DOHH2 (cell line): ENCODE data around the gene ARHGAP44.
A peak's percentile ranks its signal among the peaks of the same experiment; 100 is the strongest.

Source experiments
- H3F3A ChIP-seq: fragments of 200-600 bp; sonication (generic), shearing (Covaris generic); 2 replicates; pipeline ENCODE4 v1.6.0; 2016; ENCODE audit warnings: antibody characterized with exemption, mild to moderate bottlenecking; ENCODE audit not compliant: control insufficient read depth, insufficient read depth
- H3K27ac ChIP-seq: fragments of 200-600 bp; sonication (generic); 2 replicates; pipeline ENCODE4 v1.5.1; 2014; ENCODE audit warnings: low read depth, mild to moderate bottlenecking, low read length, moderate library complexity
- H3K27me3 ChIP-seq: fragments of 200-600 bp; sonication (generic); 2 replicates; pipeline ENCODE4 v1.6.1; 2014; ENCODE audit warnings: mild to moderate bottlenecking, low read length, mixed read lengths; ENCODE audit not compliant: control insufficient read depth
- H3K36me3 ChIP-seq: fragments of 200-600 bp; sonication (generic); 2 replicates; pipeline ENCODE4 v1.6.1; 2014; ENCODE audit warnings: mild to moderate bottlenecking, low read length, moderate library complexity, mixed read lengths; ENCODE audit not compliant: control insufficient read depth
- H3K4me1 ChIP-seq: fragments of 200-600 bp; sonication (generic); 2 replicates; pipeline ENCODE4 v1.6.1; 2014; ENCODE audit warnings: mild to moderate bottlenecking, low read length, mixed read lengths; ENCODE audit not compliant: control insufficient read depth
- H3K4me2 ChIP-seq: fragments of 200-600 bp; sonication (generic); 2 replicates; pipeline ENCODE4 v1.6.0; 2014; ENCODE audit warnings: mild to moderate bottlenecking, low read length, moderate library complexity
- H3K4me3 ChIP-seq: fragments of 200-600 bp; sonication (generic); 2 replicates; pipeline ENCODE4 v1.5.1; 2014; ENCODE audit warnings: mild to moderate bottlenecking, low read length, mixed read lengths
- H3K79me2 ChIP-seq: fragments of 200-600 bp; sonication (generic); 2 replicates; pipeline ENCODE4 v1.6.1; 2014; ENCODE audit warnings: mild to moderate bottlenecking, low read length, mixed read lengths; ENCODE audit not compliant: control insufficient read depth
- H3K9me2 ChIP-seq: fragments of 200-600 bp; sonication (generic); replicated peaks from 2 replicates; pipeline ENCODE4 v1.6.1; 2014; ENCODE audit warnings: mild to moderate bottlenecking, low read length, mixed read lengths; ENCODE audit not compliant: control insufficient read depth
- H3K9me3 ChIP-seq: fragments of 200-600 bp; sonication (generic); 2 replicates; pipeline ENCODE4 v1.6.1; 2014; ENCODE audit warnings: antibody characterized with exemption, low read length, mixed read lengths; ENCODE audit not compliant: control insufficient read depth, insufficient read depth
- H4K20me1 ChIP-seq: fragments of 200-600 bp; sonication (generic); 2 replicates; pipeline ENCODE4 v1.6.0; 2014; ENCODE audit warnings: low read depth, mild to moderate bottlenecking, antibody characterized with exemption, low read length, moderate library complexity; ENCODE audit not compliant: control insufficient read depth, insufficient read depth
- CTCF ChIP-seq: fragments of 200-600 bp; sonication (generic); IDR thresholded peaks from one replicate; pipeline ENCODE4 v1.5.1; 2014; ENCODE audit warnings: antibody characterized with exemption, mild to moderate bottlenecking, low read depth, low read length; ENCODE audit not compliant: poor library complexity, severe bottlenecking
- EZH2phosphoT487 ChIP-seq: fragments of 200-600 bp; sonication (generic); IDR thresholded peaks from 2 replicates; pipeline ENCODE4 v1.6.1; 2017; ENCODE audit warnings: borderline replicate concordance, mild to moderate bottlenecking, antibody characterized with exemption, low read length, moderate library complexity, mixed read lengths

Gene ARHGAP44

GRCh38 chr17:12927541-12928425 lies 138.5 kb downstream of the ARHGAP44 start:
- H3K36me3 ChIP-seq: no peaks in the 10 kb centered on the region
- H3K4me1 ChIP-seq: peaks cover 15% of the 10 kb centered on the region
- no peaks in the 10 kb centered on the region for H3K9me3 ChIP-seq
- no peaks in the 10 kb centered on the region for H3F3A ChIP-seq
- TF ChIP-seq CTCF (no peak), EZH2phosphoT487 (no peak)
- H4K20me1 ChIP-seq: no peaks in the 10 kb centered on the region
- peak overlapping the region; percentile 33 for H3K4me2 ChIP-seq
- H3K79me2 ChIP-seq: no peaks in the 10 kb centered on the region
- H3K27me3 ChIP-seq: no peaks in the 10 kb centered on the region
- no peaks in the 10 kb centered on the region for H3K9me2 ChIP-seq
- no peak overlapping the region for H3K4me3 ChIP-seq
- peak overlapping the region; percentile 30; the same call in 1 of the 2 replicates for H3K27ac ChIP-seq

GRCh38 chr17:12928736-12929135 lies 139.4 kb downstream of the ARHGAP44 start:
- Histone ChIP-seq H3K79me2 (no peaks in the 10 kb centered on the region), H4K20me1 (no peaks in the 10 kb centered on the region), H3K9me3 (no peaks in the 10 kb centered on the region), H3K9me2 (no peaks in the 10 kb centered on the region), H3K4me1 (peaks cover 15% of the 10 kb centered on the region), H3K4me3 (no peak overlapping the region), H3K27ac (no peak overlapping the region), H3K36me3 (no peaks in the 10 kb centered on the region), H3K27me3 (no peaks in the 10 kb centered on the region), H3K4me2 (no peak overlapping the region), H3F3A (no peaks in the 10 kb centered on the region)
- TF ChIP-seq EZH2phosphoT487 (no peak), CTCF (peak; percentile 30)

DNA sequence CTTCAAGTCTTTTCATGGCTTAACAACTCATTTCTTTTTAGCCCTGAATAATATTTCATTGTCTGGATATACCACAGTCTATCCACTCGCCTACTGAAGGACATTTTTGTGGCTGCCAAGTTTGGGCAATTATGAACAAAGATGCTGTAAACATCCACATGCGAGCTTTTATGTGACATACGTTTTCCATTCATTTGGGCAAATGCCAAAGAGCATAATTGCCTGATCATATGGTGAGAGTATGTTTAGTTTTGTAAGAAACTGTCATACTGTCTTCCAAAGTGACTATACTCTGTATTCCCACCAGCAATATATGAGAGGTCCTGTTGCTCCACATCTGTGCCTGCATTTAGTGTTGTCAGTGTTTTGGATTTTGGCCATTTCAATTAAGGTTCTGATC lies 147.2 kb downstream of the ARHGAP44 start:
- Histone ChIP-seq H3K4me1 (peaks cover 21% of the 10 kb centered on the region), H3K79me2 (no peaks in the 10 kb centered on the region), H3K27me3 (no peaks in the 10 kb centered on the region), H3K27ac (no peak overlapping the region), H3K9me3 (no peaks in the 10 kb centered on the region; the same call in 1 of the 2 replicates), H3K9me2 (no peaks in the 10 kb centered on the region), H3K36me3 (no peaks in the 10 kb centered on the region), H3K4me3 (no peak overlapping the region), H4K20me1 (no peaks in the 10 kb centered on the region), H3K4me2 (no peak overlapping the region), H3F3A (no peaks in the 10 kb centered on the region)
- TF ChIP-seq CTCF (no peak), EZH2phosphoT487 (no peak)
